Measurements from ENCODE around the gene PIAS4. TPM values are rescaled to one million over a fixed set of nuclear protein-coding genes. Genes with fewer than 3 reads are reported as not detected.

Gene PIAS4
- total and polyA plus RNA-seq, 9 of the 15 experiments (the other 6 are each of a cell fraction or from before 2014, with no cell fraction given) = 0.27 to 34.9 (median 14.4) TPM

- no peak for TF ChIP-seq MYBL2 (IDR thresholded peaks at IDR 0.05; ENCODE audit: low read depth)
- TF ChIP-seq MYBL2 (CRISPR knock-in tag; IDR thresholded peaks at IDR 0.05; ENCODE audit: borderline replicate concordance) = no peak
- no peak for TF ChIP-seq E2F1 (CRISPR knock-in tag; IDR thresholded peaks at IDR 0.05)
- TF ChIP-seq ZNF263 (CRISPR knock-in tag; IDR thresholded peaks at IDR 0.05; ENCODE audit: borderline replicate concordance) = no peak
- no peak for TF ChIP-seq NFE2 (IDR thresholded peaks at IDR 0.05; ENCODE audit: low read depth)
- TF ChIP-seq CBFB (CRISPR knock-in tag; IDR thresholded peaks at IDR 0.05) = 0 out of 2 replicates have a peak, but pooled peaks have one; percentile 27
- TF ChIP-seq ZNF655 (CRISPR knock-in tag; IDR thresholded peaks at IDR 0.05) = no peak
- no peak for TF ChIP-seq FUS (optimal IDR thresholded peaks at IDR 0.05; ENCODE audit: low read depth, low read length)
- TF ChIP-seq GATAD2A (IDR thresholded peaks at IDR 0.05) = no peak
- no peak for TF ChIP-seq HNRNPK (IDR thresholded peaks at IDR 0.05; ENCODE audit: low read depth, low read length, poor library complexity, severe bottlenecking)
- no peak for TF ChIP-seq E4F1 (CRISPR knock-in tag; IDR thresholded peaks at IDR 0.05; ENCODE audit: borderline replicate concordance)
- no peak for TF ChIP-seq MAFG (tag; conservative IDR thresholded peaks at IDR 0.05)
- TF ChIP-seq L3MBTL2 (IDR thresholded peaks at IDR 0.05) = no peak
- TF ChIP-seq RCOR1 (IDR thresholded peaks at IDR 0.05; ENCODE audit: borderline replicate concordance in 1 of 2, low read depth in 2 of 2, low read length in 2 of 2) = peak in 1 of 2 experiments; percentile 65; a peak in 2 of 4 replicates
- TF ChIP-seq POLR2A (conservative IDR thresholded peaks at IDR 0.05) = 0 out of 2 replicates have a peak, but pooled peaks have one; percentile 7
- TF ChIP-seq GATA2 (CRISPR knock-in tag; IDR thresholded peaks at IDR 0.05) = no peak
- no peak for TF ChIP-seq SMAD3 (CRISPR knock-in tag; conservative IDR thresholded peaks at IDR 0.05)
- TF ChIP-seq TOE1 (IDR thresholded peaks at IDR 0.05; ENCODE audit: borderline replicate concordance) = no peak
- TF ChIP-seq TOE1 (CRISPR knock-in tag; IDR thresholded peaks at IDR 0.05; ENCODE audit: borderline replicate concordance, low read depth) = no peak
- TF ChIP-seq NR1H2 (CRISPR knock-in tag; IDR thresholded peaks at IDR 0.05) = no peak
- no peak for TF ChIP-seq KDM2B (CRISPR knock-in tag; IDR thresholded peaks at IDR 0.05)
- no peak for TF ChIP-seq ZNF274 (IDR thresholded peaks at IDR 0.05; ENCODE audit: borderline replicate concordance, low read depth, low read length)
- TF ChIP-seq CBX3 (IDR thresholded peaks at IDR 0.05; ENCODE audit: borderline replicate concordance in 1 of 2, low read length in 2 of 2) = 0 out of 3 replicates have a peak, but pooled peaks of 1 of the 2 experiments have one; percentile 23
Measured at GRCh38 chr19:4062419-4063368, 55.2 kb downstream of the PIAS4 start (continued).
